GM19025 (cell line): ENCODE data around the gene SLC29A1.
A peak's percentile ranks its signal among the peaks of the same experiment; 100 is the strongest.
"Not testable (repeated sequence)": the region's sequence is repeated elsewhere in the genome, so short reads cannot be mapped to it uniquely, and the experiment has no call there.

Source experiments
- ATAC-seq: cut with Tn5 transposase; IDR thresholded peaks from one replicate; pipeline ENCODE4 v1.9.1; 2021; ENCODE audit warnings: mild to moderate bottlenecking, low read depth, moderate library complexity; ENCODE audit not compliant: unreplicated experiment

Gene SLC29A1

DNA sequence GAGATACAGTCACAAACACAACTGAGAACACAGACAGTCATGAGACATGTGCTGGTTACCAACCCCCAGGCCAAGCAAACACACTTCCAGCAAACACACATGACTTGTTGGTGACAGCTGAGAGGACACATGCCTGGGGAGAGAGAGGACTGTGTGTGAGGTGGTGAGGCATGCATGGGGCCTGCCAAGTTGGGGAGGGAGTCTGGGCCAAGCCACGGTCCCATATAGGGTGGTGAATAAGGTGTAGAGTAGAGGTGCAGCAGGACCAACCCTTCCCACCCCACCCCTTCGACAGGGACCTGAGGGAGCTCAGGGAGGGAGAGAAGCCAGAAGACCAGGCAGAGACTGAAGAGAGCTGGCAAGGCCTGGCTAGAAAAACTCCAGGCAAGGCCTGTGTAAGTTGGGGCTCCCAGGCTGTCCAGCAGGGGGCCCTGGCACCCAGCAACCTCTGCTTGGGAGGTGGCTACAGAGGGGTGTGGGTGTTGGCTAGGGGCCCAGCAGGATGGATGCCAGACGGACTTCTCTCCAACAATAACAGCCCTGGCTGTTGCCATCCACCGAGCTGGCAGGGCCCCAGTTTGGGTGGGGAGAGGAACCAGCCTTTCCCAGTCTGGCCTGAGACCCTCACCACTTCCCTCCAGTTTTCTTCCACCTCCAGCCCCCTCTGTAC, 2.0 kb upstream of the SLC29A1 start:
- ATAC-seq, result peak; percentile 36

GRCh38 chr6:44221961-44222335, 1.4 kb upstream of the SLC29A1 start:
- ATAC-seq, result no peak

DNA sequence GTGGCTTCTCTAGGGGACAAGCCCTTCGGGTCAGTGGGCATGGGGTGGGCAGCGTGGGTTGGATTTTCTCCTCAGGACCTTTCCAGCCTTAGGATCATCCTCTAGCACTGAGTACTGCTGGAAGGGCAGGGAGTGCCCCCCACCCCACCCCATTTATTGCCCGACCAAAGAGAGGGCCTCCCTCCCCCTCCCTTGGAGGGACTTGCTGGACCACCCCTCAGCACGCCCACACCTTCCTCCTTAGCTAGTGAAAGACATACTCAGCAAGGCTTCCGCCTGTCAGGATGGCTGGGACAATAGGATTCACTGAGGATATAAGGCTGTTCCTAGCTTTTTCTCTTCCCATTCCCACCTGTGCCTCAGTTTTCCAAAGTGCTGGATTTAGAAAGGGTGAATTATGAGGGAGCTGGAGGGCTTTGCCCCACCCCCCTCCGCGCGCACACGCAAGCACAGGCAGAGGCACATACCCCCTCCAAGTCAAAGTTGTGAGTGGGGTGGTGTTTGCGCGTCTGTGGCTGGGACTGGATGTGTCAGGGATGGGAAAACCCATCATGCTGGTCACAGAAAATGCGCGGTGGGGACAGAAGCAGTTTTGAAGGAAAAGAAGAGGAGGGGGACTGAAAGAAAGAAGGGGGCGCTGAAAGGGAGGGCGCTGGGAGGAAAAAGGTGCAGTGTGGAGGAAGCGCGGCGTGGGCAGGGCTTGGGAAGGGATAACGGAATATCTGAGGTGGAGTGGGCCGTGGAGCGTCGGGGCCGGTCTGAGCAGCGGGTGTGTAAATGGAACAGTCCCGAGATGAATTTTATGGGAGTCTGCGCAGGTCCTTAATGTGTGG, 693 bp upstream of the SLC29A1 start:
- peak; percentile 1 for ATAC-seq

- ATAC-seq, result no peak
These were observed 902 bp downstream of the SLC29A1 start for GRCh38 chr6:44224029-44224964.

DNA sequence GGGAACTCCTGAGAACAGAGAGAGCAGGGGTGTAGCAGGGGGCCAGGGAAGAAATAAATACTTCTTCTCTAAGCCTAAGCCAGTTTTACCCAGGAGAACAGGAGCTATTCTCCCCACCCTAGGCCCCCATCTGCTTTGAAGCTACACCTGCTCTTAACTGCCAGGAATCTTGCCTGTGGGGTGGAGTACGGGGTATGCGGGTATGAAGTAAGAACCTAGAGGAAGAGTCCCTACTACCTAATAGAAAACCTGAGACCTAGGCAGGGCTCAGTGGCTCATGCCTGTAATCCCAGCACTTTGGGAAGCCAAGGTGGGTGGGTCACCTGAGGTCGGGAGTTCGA, 1.5 kb downstream of the SLC29A1 start:
- ATAC-seq, result no peak

GRCh38 chr6:44225579-44226325, 2.4 kb downstream of the SLC29A1 start:
- no peak for ATAC-seq

- ATAC-seq, result no peak
These were observed 3.2 kb downstream of the SLC29A1 start for GRCh38 chr6:44226368-44227147.

DNA sequence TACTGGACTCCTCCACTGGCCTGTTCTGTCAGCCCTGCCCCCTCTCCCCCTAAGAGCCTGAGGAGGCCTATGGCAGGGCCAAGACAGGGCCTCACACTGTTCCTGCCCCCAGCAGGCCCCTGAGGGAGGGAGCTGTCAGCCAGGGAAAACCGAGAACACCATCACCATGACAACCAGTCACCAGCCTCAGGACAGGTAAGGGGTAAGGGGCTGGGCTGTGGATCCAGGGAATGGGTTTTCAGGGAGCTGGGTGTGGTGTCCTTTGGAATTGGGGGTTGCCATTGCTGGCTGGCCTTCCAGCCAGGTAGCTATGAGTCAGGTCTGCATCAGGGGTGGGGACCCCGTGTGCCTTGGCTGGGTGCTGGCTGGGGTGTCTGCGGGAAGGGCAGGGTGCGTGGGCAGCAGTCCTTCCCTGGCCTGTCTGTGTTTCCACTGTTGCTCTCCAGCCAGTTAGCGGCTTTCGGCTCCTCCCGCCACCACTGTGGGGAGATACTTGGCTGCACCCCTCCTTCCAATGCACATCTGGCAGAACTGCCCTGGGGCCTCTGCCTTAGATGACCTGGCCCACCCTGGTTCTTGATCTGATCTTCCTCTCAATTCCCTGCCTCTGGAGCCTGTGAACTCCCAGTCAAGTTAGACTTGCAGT, 3.9 kb downstream of the SLC29A1 start:
- ATAC-seq, result no peak

DNA sequence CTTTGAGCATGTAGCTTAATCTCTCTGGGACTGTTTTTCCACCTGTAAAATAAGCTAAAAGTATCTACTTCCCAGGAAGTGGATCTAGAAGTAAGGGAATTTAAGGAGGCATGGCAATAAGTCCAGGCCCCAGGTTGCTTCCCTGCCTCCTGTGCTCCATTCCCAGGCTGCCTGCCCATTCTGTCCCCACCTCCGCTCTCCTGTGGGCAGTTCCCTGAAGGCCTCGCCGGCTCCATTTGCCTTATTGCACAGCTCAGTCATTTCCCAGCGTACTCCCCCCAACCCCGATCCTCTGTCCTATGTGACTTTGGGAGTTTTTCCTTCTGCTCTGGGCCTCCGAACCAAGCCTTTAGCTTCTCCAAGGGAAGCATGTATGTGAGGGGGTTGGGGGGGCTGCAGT, 4.6 kb downstream of the SLC29A1 start:
- ATAC-seq, result no peak

DNA sequence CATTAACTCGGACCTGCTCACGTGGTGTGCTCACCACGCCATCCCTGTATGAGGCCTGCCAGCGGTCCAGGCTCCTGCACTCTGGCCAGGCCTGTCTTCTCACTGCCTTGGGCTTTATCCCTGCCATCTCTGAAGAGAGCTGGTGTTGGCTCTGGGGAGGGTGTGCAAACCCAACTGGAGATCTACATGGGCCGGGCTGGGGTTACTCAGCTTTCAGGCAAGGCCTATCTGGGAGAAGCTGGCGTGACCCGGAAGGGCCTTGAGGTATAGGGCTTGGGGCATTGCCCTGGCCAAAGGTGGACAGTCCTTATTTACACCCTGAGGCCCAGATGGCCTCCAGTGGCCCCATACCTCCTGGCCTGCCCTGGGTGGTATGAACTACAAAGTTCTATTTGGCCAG, 5.0 kb downstream of the SLC29A1 start:
- no peak for ATAC-seq

DNA sequence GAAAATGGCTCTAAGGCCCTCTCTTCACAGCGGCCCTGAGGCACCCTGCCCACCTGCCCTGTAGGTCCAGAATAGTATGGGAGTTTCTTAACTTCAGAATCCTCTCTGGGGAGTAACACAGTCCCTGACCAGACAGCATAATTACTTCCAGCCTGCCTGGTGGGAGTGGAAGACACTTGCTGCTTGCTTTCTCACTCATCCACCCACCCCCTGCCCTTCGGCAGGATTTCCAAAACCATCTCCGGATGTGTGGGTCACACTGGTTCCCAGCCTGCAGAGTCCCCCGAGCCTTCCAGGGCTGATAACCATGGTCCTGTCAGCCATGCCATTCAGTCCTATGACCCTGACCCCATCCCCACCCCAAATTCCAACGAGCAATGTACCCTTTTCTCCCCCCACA, 5.4 kb downstream of the SLC29A1 start:
- no peak for ATAC-seq

DNA sequence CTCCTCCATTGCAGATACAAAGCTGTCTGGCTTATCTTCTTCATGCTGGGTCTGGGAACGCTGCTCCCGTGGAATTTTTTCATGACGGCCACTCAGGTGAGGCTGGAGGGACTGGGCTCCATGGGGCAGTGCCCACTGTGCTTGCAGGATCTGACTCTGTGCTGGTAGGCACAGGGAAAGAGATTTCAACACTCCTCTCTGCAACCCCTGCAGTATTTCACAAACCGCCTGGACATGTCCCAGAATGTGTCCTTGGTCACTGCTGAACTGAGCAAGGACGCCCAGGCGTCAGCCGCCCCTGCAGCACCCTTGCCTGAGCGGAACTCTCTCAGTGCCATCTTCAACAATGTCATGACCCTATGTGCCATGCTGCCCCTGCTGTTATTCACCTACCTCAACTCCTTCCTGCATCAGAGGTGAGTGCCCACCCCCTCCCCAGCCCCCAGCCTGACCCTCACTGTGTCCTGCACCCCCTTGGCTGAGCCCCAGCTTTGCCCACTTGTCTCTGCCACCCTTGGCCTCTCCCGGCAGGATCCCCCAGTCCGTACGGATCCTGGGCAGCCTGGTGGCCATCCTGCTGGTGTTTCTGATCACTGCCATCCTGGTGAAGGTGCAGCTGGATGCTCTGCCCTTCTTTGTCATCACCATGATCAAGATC, 6.1 kb downstream of the SLC29A1 start:
- ATAC-seq, result no peak

- no peak for ATAC-seq
These were observed 6.8 kb downstream of the SLC29A1 start for GRCh38 chr6:44230034-44230675.

- not testable (repeated sequence) for ATAC-seq
These were observed 8.0 kb downstream of the SLC29A1 start for GRCh38 chr6:44231426-44231825.

DNA sequence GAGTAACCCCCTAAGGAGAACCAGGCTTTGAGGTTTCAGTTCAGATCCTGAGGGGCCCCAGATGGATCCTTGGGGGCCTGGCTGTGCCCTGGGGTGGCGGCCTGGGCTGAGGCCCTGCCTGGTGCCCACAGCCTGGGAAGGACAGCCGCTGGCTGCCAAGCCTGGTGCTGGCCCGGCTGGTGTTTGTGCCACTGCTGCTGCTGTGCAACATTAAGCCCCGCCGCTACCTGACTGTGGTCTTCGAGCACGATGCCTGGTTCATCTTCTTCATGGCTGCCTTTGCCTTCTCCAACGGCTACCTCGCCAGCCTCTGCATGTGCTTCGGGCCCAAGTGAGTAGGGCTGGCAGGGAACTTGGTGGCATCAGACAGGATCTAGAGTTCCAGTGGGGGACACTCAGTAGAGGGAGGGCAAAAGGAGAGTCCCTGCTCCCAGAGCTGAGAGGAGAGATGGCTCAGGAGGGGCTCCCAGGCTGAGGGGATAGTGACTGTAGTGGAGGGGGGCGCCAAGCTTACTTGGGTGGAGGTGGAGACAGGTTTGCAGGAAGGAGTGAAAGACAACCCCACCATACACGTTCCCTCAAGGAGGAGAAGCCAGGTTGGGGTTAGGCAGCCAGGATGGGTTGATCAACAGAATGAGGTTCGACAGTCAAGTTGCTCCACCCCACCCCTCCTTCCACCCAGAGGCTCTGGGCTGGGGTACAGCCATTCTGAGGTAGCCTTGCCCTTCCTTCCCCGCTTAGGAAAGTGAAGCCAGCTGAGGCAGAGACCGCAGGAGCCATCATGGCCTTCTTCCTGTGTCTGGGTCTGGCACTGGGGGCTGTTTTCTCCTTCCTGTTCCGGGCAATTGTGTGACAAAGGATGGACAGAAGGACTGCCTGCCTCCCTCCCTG, 9.5 kb downstream of the SLC29A1 start:
- ATAC-seq, result no peak

DNA sequence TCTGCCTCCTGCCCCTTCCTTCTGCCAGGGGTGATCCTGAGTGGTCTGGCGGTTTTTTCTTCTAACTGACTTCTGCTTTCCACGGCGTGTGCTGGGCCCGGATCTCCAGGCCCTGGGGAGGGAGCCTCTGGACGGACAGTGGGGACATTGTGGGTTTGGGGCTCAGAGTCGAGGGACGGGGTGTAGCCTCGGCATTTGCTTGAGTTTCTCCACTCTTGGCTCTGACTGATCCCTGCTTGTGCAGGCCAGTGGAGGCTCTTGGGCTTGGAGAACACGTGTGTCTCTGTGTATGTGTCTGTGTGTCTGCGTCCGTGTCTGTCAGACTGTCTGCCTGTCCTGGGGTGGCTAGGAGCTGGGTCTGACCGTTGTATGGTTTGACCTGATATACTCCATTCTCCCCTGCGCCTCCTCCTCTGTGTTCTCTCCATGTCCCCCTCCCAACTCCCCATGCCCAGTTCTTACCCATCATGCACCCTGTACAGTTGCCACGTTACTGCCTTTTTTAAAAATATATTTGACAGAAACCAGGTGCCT, 10.2 kb downstream of the SLC29A1 start:
- ATAC-seq, result no peak
